H1 (cell line): ENCODE data around the gene FAM53B. TPM values are rescaled to one million over a fixed set of nuclear protein-coding genes. Genes with fewer than 3 reads are reported as not detected.

Source experiments
- RBBP5 ChIP-seq: IDR thresholded peaks from 2 replicates; pipeline ENCODE4 v1.7.1; 2012; ENCODE audit warnings: low read depth, mild to moderate bottlenecking, inconsistent platforms, low read length, moderate library complexity, borderline replicate concordance
- polyA plus RNA-seq, 7 experiments: library from polyadenylated mRNA; depleted of rRNA in 3 of 7; stranded (reverse) in 5 of 7; unstranded in 2 of 7; fragments of >200 nt in 5 of 7; fragments of 200-250 nt in 2 of 7; gene quantifications; 1 replicate in 5 of 7; 2 replicates in 1 of 7; 4 replicates in 1 of 7; pipeline versions ENCODE4 v1.2.1 to v1.2.3, GENCODE V29; 2011 to 2013; ENCODE audit warnings: missing spikeins in 2 of 7, mixed read lengths in 2 of 7
- total RNA-seq: library from RNA; stranded (reverse); fragmentation: NEBNext Ultra II Directional; extraction: Animal tissue kit (Norgen Biotek cat#: 25700); gene quantifications from 2 replicates; pipeline ENCODE4 v1.2.1, GENCODE V29; 2021
- TF ChIP-seq, protein P1 (sequence below): fragments of 300-600 bp; sonication (generic); IDR thresholded peaks from 2 replicates; pipeline ENCODE4 v1.7.1; 2012; ENCODE audit warnings: low read length, moderate library complexity, mild to moderate bottlenecking, inconsistent platforms; ENCODE audit not compliant: insufficient replicate concordance

The FAM53B gene
- total and polyA plus RNA-seq, 2 of the 8 experiments (the other 6 are each of a cell fraction or from before 2014, with no cell fraction given) = 5.3 to 14.4 TPM

DNA sequence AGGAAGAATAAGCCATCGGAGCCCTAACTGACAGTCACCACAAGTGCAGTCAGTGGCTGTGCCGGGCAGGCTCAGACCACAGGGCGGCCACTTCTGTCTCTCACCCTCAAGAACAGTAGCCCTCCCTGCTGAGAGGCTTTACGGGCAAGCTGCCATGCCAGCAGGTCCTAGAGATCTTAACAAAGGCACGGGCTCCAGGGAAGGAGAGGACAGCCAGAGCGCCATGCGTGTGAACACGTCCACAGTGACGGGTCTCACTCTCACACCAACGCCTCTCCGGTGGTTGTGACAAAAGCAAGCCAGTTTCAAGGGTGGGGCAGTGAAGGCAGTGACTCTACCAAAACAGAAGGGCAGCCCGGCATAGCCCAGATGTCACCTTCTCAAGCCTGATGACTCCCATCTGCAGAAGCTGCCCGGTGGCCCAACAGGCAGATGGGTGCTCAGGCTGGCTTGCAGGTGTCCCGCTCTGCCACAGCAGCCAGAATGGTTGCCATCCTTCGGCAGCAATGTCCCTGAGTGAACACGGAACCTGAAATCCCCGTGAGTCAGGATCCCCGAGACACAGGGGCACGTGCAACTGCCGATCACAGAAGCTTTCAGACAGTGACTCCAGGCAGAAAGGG lies 102.0 kb downstream of the FAM53B start (continued):
- TF ChIP-seq, protein P1, sequence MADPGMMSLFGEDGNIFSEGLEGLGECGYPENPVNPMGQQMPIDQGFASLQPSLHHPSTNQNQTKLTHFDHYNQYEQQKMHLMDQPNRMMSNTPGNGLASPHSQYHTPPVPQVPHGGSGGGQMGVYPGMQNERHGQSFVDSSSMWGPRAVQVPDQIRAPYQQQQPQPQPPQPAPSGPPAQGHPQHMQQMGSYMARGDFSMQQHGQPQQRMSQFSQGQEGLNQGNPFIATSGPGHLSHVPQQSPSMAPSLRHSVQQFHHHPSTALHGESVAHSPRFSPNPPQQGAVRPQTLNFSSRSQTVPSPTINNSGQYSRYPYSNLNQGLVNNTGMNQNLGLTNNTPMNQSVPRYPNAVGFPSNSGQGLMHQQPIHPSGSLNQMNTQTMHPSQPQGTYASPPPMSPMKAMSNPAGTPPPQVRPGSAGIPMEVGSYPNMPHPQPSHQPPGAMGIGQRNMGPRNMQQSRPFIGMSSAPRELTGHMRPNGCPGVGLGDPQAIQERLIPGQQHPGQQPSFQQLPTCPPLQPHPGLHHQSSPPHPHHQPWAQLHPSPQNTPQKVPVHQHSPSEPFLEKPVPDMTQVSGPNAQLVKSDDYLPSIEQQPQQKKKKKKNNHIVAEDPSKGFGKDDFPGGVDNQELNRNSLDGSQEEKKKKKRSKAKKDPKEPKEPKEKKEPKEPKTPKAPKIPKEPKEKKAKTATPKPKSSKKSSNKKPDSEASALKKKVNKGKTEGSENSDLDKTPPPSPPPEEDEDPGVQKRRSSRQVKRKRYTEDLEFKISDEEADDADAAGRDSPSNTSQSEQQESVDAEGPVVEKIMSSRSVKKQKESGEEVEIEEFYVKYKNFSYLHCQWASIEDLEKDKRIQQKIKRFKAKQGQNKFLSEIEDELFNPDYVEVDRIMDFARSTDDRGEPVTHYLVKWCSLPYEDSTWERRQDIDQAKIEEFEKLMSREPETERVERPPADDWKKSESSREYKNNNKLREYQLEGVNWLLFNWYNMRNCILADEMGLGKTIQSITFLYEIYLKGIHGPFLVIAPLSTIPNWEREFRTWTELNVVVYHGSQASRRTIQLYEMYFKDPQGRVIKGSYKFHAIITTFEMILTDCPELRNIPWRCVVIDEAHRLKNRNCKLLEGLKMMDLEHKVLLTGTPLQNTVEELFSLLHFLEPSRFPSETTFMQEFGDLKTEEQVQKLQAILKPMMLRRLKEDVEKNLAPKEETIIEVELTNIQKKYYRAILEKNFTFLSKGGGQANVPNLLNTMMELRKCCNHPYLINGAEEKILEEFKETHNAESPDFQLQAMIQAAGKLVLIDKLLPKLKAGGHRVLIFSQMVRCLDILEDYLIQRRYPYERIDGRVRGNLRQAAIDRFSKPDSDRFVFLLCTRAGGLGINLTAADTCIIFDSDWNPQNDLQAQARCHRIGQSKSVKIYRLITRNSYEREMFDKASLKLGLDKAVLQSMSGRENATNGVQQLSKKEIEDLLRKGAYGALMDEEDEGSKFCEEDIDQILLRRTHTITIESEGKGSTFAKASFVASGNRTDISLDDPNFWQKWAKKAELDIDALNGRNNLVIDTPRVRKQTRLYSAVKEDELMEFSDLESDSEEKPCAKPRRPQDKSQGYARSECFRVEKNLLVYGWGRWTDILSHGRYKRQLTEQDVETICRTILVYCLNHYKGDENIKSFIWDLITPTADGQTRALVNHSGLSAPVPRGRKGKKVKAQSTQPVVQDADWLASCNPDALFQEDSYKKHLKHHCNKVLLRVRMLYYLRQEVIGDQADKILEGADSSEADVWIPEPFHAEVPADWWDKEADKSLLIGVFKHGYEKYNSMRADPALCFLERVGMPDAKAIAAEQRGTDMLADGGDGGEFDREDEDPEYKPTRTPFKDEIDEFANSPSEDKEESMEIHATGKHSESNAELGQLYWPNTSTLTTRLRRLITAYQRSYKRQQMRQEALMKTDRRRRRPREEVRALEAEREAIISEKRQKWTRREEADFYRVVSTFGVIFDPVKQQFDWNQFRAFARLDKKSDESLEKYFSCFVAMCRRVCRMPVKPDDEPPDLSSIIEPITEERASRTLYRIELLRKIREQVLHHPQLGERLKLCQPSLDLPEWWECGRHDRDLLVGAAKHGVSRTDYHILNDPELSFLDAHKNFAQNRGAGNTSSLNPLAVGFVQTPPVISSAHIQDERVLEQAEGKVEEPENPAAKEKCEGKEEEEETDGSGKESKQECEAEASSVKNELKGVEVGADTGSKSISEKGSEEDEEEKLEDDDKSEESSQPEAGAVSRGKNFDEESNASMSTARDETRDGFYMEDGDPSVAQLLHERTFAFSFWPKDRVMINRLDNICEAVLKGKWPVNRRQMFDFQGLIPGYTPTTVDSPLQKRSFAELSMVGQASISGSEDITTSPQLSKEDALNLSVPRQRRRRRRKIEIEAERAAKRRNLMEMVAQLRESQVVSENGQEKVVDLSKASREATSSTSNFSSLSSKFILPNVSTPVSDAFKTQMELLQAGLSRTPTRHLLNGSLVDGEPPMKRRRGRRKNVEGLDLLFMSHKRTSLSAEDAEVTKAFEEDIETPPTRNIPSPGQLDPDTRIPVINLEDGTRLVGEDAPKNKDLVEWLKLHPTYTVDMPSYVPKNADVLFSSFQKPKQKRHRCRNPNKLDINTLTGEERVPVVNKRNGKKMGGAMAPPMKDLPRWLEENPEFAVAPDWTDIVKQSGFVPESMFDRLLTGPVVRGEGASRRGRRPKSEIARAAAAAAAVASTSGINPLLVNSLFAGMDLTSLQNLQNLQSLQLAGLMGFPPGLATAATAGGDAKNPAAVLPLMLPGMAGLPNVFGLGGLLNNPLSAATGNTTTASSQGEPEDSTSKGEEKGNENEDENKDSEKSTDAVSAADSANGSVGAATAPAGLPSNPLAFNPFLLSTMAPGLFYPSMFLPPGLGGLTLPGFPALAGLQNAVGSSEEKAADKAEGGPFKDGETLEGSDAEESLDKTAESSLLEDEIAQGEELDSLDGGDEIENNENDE = no peak
- no peak for TF ChIP-seq RBBP5
